Measurements from ENCODE around the gene FOXE1.

The FOXE1 gene

GRCh38 chr9:97854696-97855485 lies 1.9 kb downstream of the FOXE1 start:
- Mint-ChIP-seq H3K4me3 (no peak overlapping the region), H3K36me3 (ENCODE audit: low read depth) (no peaks in the 10 kb centered on the region), H3K4me1 (peaks cover 23% of the 10 kb centered on the region), H3K27me3 (peaks cover 82% of the 10 kb centered on the region), H3K9me3 (no peaks in the 10 kb centered on the region), H3K27ac (no peak overlapping the region)
- no peak for DNase-seq
- ATAC-seq = no peak

GRCh38 chr9:97855486-97855875 lies 2.5 kb downstream of the FOXE1 start:
- Mint-ChIP-seq H3K4me3 (peak overlapping the region; percentile 42), H3K36me3 (ENCODE audit: low read depth) (no peaks in the 10 kb centered on the region), H3K9me3 (no peaks in the 10 kb centered on the region), H3K27me3 (peaks cover 82% of the 10 kb centered on the region), H3K4me1 (peaks cover 23% of the 10 kb centered on the region), H3K27ac (no peak overlapping the region)
- DNase-seq = no peak
- no peak for ATAC-seq

- Mint-ChIP-seq H3K27ac (no peak overlapping the region), H3K27me3 (peaks cover 83% of the 10 kb centered on the region), H3K4me1 (peaks cover 23% of the 10 kb centered on the region), H3K9me3 (no peaks in the 10 kb centered on the region), H3K36me3 (ENCODE audit: low read depth) (no peaks in the 10 kb centered on the region), H3K4me3 (no peak overlapping the region)
- ATAC-seq (no peak), DNase-seq (no peak)
These were observed 2.9 kb downstream of the FOXE1 start for GRCh38 chr9:97855899-97856298.

- peaks cover 23% of the 10 kb centered on the region for H3K4me1 Mint-ChIP-seq
- no peaks in the 10 kb centered on the region for H3K36me3 Mint-ChIP-seq (ENCODE audit: low read depth)
- peaks cover 83% of the 10 kb centered on the region for H3K27me3 Mint-ChIP-seq
- DNase-seq = no peak
- H3K4me3 Mint-ChIP-seq = no peak overlapping the region
- no peak overlapping the region for H3K27ac Mint-ChIP-seq
- no peak for ATAC-seq
- H3K9me3 Mint-ChIP-seq = no peaks in the 10 kb centered on the region
These were observed 4.0 kb downstream of the FOXE1 start for GRCh38 chr9:97856857-97857605.

- Mint-ChIP-seq H3K4me3 (no peak overlapping the region), H3K4me1 (peaks cover 17% of the 10 kb centered on the region), H3K36me3 (ENCODE audit: low read depth) (no peaks in the 10 kb centered on the region), H3K9me3 (no peaks in the 10 kb centered on the region), H3K27ac (no peak overlapping the region), H3K27me3 (peaks cover 76% of the 10 kb centered on the region)
- DNase-seq = no peak
- ATAC-seq = no peak
These were observed 4.8 kb downstream of the FOXE1 start for GRCh38 chr9:97857606-97858392.

GRCh38 chr9:97858393-97858713 lies 5.3 kb downstream of the FOXE1 start:
- Mint-ChIP-seq H3K4me1 (peaks cover 15% of the 10 kb centered on the region), H3K9me3 (no peaks in the 10 kb centered on the region), H3K4me3 (no peak overlapping the region), H3K36me3 (ENCODE audit: low read depth) (no peaks in the 10 kb centered on the region), H3K27me3 (peaks cover 74% of the 10 kb centered on the region), H3K27ac (no peak overlapping the region)
- DNase-seq = no peak
- ATAC-seq = no peak

GRCh38 chr9:97858826-97859225 lies 5.8 kb downstream of the FOXE1 start:
- no peaks in the 10 kb centered on the region for H3K9me3 Mint-ChIP-seq
- peaks cover 75% of the 10 kb centered on the region for H3K27me3 Mint-ChIP-seq
- H3K27ac Mint-ChIP-seq = no peak overlapping the region
- peaks cover 15% of the 10 kb centered on the region for H3K4me1 Mint-ChIP-seq
- H3K4me3 Mint-ChIP-seq = no peak overlapping the region
- DNase-seq = no peak
- ATAC-seq = no peak
- H3K36me3 Mint-ChIP-seq (ENCODE audit: low read depth) = no peaks in the 10 kb centered on the region

- Mint-ChIP-seq H3K4me1 (peaks cover 12% of the 10 kb centered on the region), H3K27ac (no peak overlapping the region), H3K4me3 (no peak overlapping the region), H3K9me3 (no peaks in the 10 kb centered on the region), H3K36me3 (ENCODE audit: low read depth) (no peaks in the 10 kb centered on the region), H3K27me3 (peaks cover 75% of the 10 kb centered on the region)
- no peak for DNase-seq
- no peak for ATAC-seq
These were observed 6.3 kb downstream of the FOXE1 start for GRCh38 chr9:97859346-97859745.

GRCh38 chr9:97860451-97861147 lies 7.6 kb downstream of the FOXE1 start:
- DNase-seq (no peak), ATAC-seq (no peak)
- peaks cover 6% of the 10 kb centered on the region for H3K36me3 Mint-ChIP-seq (ENCODE audit: low read depth)
- no peak overlapping the region for H3K4me3 Mint-ChIP-seq
- no peak overlapping the region for H3K27ac Mint-ChIP-seq
- H3K4me1 Mint-ChIP-seq = peaks cover 10% of the 10 kb centered on the region
- H3K27me3 Mint-ChIP-seq = peaks cover 77% of the 10 kb centered on the region
- H3K9me3 Mint-ChIP-seq = peaks cover 8% of the 10 kb centered on the region

- no peak overlapping the region for H3K4me3 Mint-ChIP-seq
- peaks cover 10% of the 10 kb centered on the region for H3K4me1 Mint-ChIP-seq
- DNase-seq (no peak), ATAC-seq (no peak)
- H3K9me3 Mint-ChIP-seq = peaks cover 14% of the 10 kb centered on the region
- H3K36me3 Mint-ChIP-seq (ENCODE audit: low read depth) = peaks cover 10% of the 10 kb centered on the region
- H3K27me3 Mint-ChIP-seq = peaks cover 77% of the 10 kb centered on the region
- no peak overlapping the region for H3K27ac Mint-ChIP-seq
These were observed 8.1 kb downstream of the FOXE1 start for GRCh38 chr9:97861148-97861475.

- Mint-ChIP-seq H3K4me3 (no peak overlapping the region), H3K9me3 (peaks cover 24% of the 10 kb centered on the region), H3K36me3 (ENCODE audit: low read depth) (peaks cover 20% of the 10 kb centered on the region), H3K4me1 (peaks cover 2% of the 10 kb centered on the region), H3K27me3 (peaks cover 58% of the 10 kb centered on the region), H3K27ac (no peak overlapping the region)
- DNase-seq (no peak), ATAC-seq (no peak)
These were observed 10.3 kb downstream of the FOXE1 start for GRCh38 chr9:97863314-97863713.

GRCh38 chr9:97864396-97864795 lies 11.4 kb downstream of the FOXE1 start:
- no peak for DNase-seq
- H3K4me3 Mint-ChIP-seq = no peak overlapping the region
- no peak overlapping the region for H3K27ac Mint-ChIP-seq
- H3K36me3 Mint-ChIP-seq (ENCODE audit: low read depth) = peaks cover 20% of the 10 kb centered on the region
- ATAC-seq = no peak
- no peaks in the 10 kb centered on the region for H3K4me1 Mint-ChIP-seq
- peaks cover 28% of the 10 kb centered on the region for H3K9me3 Mint-ChIP-seq
- peaks cover 56% of the 10 kb centered on the region for H3K27me3 Mint-ChIP-seq

GRCh38 chr9:97866300-97866699 lies 13.3 kb downstream of the FOXE1 start:
- no peak overlapping the region for H3K4me3 Mint-ChIP-seq
- H3K27me3 Mint-ChIP-seq = peaks cover 43% of the 10 kb centered on the region
- H3K27ac Mint-ChIP-seq = no peak overlapping the region
- H3K4me1 Mint-ChIP-seq = no peaks in the 10 kb centered on the region
- DNase-seq (no peak), ATAC-seq (no peak)
- H3K36me3 Mint-ChIP-seq (ENCODE audit: low read depth) = peaks cover 20% of the 10 kb centered on the region
- H3K9me3 Mint-ChIP-seq = peaks cover 28% of the 10 kb centered on the region

GRCh38 chr9:97866848-97867247 lies 13.8 kb downstream of the FOXE1 start:
- peaks cover 25% of the 10 kb centered on the region for H3K36me3 Mint-ChIP-seq (ENCODE audit: low read depth)
- DNase-seq = no peak
- H3K4me1 Mint-ChIP-seq = no peaks in the 10 kb centered on the region
- H3K27me3 Mint-ChIP-seq = peaks cover 39% of the 10 kb centered on the region
- H3K27ac Mint-ChIP-seq = no peak overlapping the region
- H3K4me3 Mint-ChIP-seq = no peak overlapping the region
- H3K9me3 Mint-ChIP-seq = peaks cover 28% of the 10 kb centered on the region
- ATAC-seq = no peak

All from activated naive CD8-positive, alpha-beta T cell treated with anti-CD3 and anti-CD28 coated beads, Interleukin-2, amount 50 U/mL, for 24 hours (primary cell).